ENCODE data around the gene TTC3. TPM values are rescaled to one million over a fixed set of nuclear protein-coding genes. Genes with fewer than 3 reads are reported as not detected.
"Not testable (repeated sequence)": the region's sequence is repeated elsewhere in the genome, so short reads cannot be mapped to it uniquely, and the experiment has no call there.

TTC3 gene, protein sequence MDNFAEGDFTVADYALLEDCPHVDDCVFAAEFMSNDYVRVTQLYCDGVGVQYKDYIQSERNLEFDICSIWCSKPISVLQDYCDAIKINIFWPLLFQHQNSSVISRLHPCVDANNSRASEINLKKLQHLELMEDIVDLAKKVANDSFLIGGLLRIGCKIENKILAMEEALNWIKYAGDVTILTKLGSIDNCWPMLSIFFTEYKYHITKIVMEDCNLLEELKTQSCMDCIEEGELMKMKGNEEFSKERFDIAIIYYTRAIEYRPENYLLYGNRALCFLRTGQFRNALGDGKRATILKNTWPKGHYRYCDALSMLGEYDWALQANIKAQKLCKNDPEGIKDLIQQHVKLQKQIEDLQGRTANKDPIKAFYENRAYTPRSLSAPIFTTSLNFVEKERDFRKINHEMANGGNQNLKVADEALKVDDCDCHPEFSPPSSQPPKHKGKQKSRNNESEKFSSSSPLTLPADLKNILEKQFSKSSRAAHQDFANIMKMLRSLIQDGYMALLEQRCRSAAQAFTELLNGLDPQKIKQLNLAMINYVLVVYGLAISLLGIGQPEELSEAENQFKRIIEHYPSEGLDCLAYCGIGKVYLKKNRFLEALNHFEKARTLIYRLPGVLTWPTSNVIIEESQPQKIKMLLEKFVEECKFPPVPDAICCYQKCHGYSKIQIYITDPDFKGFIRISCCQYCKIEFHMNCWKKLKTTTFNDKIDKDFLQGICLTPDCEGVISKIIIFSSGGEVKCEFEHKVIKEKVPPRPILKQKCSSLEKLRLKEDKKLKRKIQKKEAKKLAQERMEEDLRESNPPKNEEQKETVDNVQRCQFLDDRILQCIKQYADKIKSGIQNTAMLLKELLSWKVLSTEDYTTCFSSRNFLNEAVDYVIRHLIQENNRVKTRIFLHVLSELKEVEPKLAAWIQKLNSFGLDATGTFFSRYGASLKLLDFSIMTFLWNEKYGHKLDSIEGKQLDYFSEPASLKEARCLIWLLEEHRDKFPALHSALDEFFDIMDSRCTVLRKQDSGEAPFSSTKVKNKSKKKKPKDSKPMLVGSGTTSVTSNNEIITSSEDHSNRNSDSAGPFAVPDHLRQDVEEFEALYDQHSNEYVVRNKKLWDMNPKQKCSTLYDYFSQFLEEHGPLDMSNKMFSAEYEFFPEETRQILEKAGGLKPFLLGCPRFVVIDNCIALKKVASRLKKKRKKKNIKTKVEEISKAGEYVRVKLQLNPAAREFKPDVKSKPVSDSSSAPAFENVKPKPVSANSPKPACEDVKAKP (N-terminal part only)
- total RNA-seq, result 64.2 and 74.1 TPM in 2 replicates

DNA sequence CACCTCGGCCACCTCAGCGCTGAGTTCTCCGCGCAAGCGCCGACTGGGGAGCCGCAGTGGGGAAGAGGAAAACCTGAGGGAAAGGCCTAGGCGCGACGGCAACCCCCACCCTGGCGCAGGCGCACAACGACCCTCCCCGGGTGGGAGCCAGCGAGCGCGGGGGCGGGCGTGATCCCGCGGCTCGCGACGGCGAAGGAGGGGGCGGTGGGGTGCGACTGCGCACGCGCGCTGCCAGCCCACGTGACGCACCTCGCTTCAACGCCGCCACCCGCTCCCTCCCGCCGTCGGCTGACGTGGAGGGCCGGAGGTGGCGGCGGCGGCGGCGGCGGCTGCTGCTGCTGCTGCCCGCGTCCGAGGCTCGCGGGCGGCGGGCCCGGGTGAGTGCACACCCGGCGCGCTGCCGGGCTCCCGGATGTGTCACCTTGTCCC is at the start of gene TTC3, which contains the start of gene PIGP:
TSS of gene TTC3 (plus strand) at position 267 of the 429 bp plus-strand sequence. CDS start 14,004 bp downstream, outside the sequence.
TSS of gene PIGP (minus strand) at position 84 of the 429 bp plus-strand sequence. CDS start 556 bp downstream, outside the sequence.
- TF ChIP-seq, protein P1, sequence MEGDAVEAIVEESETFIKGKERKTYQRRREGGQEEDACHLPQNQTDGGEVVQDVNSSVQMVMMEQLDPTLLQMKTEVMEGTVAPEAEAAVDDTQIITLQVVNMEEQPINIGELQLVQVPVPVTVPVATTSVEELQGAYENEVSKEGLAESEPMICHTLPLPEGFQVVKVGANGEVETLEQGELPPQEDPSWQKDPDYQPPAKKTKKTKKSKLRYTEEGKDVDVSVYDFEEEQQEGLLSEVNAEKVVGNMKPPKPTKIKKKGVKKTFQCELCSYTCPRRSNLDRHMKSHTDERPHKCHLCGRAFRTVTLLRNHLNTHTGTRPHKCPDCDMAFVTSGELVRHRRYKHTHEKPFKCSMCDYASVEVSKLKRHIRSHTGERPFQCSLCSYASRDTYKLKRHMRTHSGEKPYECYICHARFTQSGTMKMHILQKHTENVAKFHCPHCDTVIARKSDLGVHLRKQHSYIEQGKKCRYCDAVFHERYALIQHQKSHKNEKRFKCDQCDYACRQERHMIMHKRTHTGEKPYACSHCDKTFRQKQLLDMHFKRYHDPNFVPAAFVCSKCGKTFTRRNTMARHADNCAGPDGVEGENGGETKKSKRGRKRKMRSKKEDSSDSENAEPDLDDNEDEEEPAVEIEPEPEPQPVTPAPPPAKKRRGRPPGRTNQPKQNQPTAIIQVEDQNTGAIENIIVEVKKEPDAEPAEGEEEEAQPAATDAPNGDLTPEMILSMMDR (conservative IDR thresholded peaks at IDR 0.05; ENCODE audit: low read depth, low read length), result no peak

DNA sequence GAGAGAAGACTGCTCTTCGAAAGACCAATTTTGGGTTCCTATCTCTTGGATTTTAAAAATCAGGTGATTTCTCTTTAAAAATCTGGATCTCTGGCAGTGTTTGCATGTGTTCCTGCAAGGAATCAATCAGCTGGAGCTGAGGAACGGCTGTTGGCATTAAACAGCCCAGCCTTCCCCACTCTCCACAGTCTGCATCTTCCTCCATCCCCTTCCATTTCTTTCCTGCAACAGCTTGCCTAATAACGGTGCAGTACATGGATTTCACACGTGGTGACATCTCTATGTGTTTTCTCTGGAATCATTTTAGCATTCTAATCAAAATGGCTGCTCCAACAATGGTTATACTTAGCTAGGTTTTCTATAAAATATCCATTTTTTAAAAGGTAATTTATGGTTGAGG is 46.6 kb upstream of the TTC3 start:
- H3K4me3 ChIP-seq (ENCODE audit: low read depth, low read length), result no peak overlapping the region
- DNase-seq (ENCODE audit: low read depth), result no peak
- TF ChIP-seq, protein P1 (conservative IDR thresholded peaks at IDR 0.05; ENCODE audit: low read depth, low read length), result no peak

More for the DNA sequence above, at the start of gene TTC3, which contains the start of gene PIGP:
- peak; percentile 20 for DNase-seq (ENCODE audit: low read depth)
- H3K4me3 ChIP-seq (ENCODE audit: low read depth, low read length), result peak within 1 kb of the TSS; percentile 90

GRCh38 chr21:37028570-37028969 is 44.5 kb upstream of the TTC3 start:
- TF ChIP-seq, protein P1 (conservative IDR thresholded peaks at IDR 0.05; ENCODE audit: low read depth, low read length), result no peak
- no peak overlapping the region for H3K4me3 ChIP-seq (ENCODE audit: low read depth, low read length)
- DNase-seq (ENCODE audit: low read depth), result no peak

GRCh38 chr21:37030864-37031263 is 42.2 kb upstream of the TTC3 start:
- TF ChIP-seq, protein P1 (conservative IDR thresholded peaks at IDR 0.05; ENCODE audit: low read depth, low read length), result no peak
- no peak overlapping the region for H3K4me3 ChIP-seq (ENCODE audit: low read depth, low read length)
- DNase-seq (ENCODE audit: low read depth), result no peak

- DNase-seq (ENCODE audit: low read depth), result no peak
- TF ChIP-seq, protein P1 (conservative IDR thresholded peaks at IDR 0.05; ENCODE audit: low read depth, low read length), result no peak
- no peak overlapping the region for H3K4me3 ChIP-seq (ENCODE audit: low read depth, low read length)
Measured at GRCh38 chr21:37032293-37032692, 40.8 kb upstream of the TTC3 start.

DNA sequence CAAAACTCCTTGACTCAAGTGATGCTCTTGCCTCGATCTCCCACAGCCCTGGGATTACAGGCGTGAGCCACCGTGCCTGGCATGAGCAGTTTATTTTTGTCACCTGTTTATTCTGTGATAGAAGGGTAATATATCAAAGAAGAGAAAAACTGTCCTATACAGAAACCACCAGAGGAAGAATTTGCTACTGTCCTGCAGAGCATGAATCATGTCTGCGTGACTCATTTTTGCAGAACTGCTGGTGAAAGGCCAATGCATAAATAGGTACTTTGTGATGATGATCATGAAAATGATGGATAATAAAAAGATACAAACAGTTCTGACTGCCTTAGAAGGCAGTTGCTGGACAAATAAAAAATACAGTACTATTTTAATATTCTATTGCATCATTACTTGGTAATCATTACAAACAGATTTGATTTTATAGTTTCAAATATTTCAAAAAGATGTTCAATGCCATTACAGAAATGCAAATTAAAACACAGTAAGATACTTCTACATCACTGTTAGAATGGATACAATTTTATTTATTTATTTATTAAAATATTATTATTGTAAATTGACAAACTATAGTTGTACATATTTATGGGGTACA is 40.1 kb upstream of the TTC3 start:
- no peak for DNase-seq (ENCODE audit: low read depth)
- TF ChIP-seq, protein P1 (conservative IDR thresholded peaks at IDR 0.05; ENCODE audit: low read depth, low read length), result no peak
- H3K4me3 ChIP-seq (ENCODE audit: low read depth, low read length), result no peak overlapping the region

- not testable (repeated sequence) for DNase-seq (ENCODE audit: low read depth); H3K4me3 ChIP-seq (ENCODE audit: low read depth, low read length)
Measured at GRCh38 chr21:37034394-37034793, 38.7 kb upstream of the TTC3 start.
